NK-92 (cell line): ENCODE results near the gene GGT6.
"Not testable (repeated sequence)": the region's sequence is repeated elsewhere in the genome, so short reads cannot be mapped to it uniquely, and the experiment has no call there.

Experiments used
- DNase-seq: peaks from one replicate; lab custom pipeline; 2025; ENCODE audit not compliant: unreplicated experiment; lab: John Stamatoyannopoulos, UW

Gene GGT6

DNA sequence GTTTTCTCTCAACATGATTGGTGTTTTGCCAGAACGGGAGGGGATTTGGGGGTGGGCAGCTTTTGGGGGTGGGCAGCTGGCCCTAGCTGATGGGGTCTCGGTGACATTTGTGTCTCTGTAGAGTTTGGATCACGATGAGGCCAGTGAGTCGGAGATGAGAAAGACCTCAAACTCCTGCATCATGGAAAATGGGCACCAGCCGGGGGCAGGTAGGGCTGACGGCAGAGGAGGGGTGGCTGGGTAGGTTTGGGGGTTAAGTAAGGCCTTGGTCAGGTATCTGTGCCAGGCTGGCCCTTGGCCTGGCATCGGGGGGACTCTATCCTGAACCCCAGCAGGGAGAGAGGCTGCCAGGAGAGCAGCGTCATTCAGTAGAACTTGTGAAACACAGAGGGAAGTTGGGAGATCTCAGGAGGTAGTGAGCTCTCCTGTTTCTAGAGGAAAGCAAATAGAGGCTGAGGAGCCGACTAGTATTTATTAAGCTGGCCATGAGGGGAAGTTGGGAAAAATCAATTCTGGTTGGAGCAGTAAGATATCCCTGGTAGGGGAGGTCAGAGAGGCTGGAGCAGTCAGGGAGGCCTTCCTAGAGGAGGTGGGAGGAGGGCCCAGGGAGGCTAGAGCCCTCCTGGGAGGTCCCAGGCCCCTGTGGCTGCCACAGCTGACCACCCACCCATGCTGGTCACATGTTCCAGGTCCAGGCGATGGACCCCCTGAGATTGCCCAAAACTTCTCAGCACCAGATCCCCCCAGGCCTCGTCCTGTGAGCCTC, 32.0 kb upstream of the GGT6 start:
- no peak for DNase-seq

DNA sequence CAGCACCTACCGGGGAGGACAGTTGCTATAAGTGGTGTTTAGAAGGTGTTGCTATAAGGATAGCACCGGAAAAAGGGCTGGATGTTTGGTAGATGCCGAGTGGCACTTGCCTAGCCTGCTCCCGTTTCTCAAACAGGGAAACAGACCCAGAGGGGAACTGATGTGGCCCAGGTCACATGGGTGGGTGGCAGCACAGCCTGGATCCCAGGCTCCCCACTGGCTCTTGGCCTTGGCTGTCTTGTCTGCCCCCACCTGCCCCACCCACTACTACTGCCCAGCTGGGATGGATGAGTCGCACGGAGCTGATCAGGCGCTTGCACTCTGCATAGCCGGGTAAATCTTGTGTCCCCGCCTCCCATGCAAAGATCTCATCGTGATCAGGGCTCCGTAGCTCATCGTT, 31.2 kb upstream of the GGT6 start:
- no peak for DNase-seq

DNA sequence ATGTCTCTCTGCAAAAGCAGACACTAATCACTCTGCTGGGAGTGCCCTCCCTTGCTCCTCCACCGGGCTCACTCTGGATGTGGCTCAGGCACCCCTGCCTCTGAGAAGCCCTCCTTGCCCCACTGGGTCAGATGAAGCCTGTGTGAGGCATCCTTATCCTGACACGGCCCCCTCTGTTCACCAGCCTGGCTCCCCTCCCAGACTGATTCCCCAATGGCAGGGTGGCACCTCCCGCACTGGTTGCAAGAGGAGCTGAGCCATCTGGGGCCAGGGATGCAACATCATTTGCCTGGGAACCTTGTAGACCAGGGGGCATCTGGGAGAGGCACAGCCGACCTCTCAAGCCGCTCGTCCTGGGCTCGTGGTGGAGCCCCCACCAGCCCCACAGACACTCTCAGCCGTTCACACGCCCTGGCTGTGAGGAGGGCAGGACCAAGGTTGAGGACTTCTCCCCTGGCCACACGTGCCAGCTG, 30.6 kb upstream of the GGT6 start:
- DNase-seq = no peak

DNA sequence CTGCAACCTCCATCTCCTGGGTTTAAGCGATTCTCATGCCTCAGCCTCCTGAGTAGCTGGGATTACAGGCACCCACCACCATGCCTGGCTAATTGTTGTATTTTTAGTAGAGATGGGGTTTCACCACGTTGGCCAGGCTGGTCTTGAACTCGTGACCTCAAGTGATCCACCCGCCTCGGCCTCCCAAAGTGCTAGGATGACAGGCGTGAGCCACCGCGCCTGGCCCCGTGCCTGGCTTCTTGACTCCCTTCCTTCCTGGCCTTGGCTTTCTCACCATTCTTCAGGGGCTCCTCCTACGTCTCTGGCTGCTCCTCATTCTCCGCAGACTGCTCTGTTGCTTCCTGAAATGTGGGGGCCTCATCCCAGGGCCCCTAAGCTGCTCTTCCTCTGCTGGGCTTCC, 29.7 kb upstream of the GGT6 start:
- DNase-seq = not testable (repeated sequence)

GRCh38 chr17:4588898-4589625, 28.7 kb upstream of the GGT6 start:
- no peak for DNase-seq

GRCh38 chr17:4588391-4588790, 28.0 kb upstream of the GGT6 start:
- DNase-seq = no peak

DNA sequence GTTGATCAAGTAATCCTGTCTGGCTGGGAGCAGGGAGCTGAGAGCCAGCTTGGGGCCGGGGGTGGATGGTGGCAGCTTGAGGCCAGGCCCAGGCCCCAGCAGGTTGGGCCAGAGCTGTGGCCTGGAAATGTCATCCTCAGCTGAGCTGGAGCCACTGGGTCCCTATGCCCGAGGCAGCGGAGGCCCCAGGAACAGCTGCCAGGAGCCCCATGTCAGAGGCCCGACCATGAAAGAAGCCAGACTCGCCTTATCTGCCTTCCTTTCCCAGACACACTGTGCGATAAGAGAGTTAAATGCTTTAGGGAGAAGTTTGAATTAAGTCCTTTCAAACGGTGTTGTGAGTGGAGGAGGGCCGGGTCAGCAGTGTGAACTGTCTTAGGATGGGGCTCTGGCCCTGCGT, 27.4 kb upstream of the GGT6 start:
- no peak for DNase-seq

DNA sequence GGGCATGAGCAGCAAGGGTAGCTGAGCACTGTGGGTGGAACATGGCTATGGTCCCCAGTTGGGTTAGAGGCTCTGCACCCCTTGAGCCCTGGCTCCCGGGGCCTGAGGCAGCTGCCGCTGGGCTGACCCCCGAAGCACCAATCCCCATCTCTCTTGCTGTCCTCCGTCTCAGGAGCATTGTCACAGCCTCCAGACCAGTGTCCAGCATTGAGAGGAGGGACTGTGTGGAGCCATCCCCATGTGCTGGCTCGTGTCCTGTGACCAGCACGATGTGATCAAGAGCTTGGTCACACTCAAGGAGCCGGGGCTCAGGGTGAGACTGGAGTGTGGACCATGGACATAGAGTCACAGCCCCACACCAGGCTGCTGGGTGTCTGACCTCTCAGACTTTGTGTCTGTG, 26.8 kb upstream of the GGT6 start:
- DNase-seq = no peak

DNA sequence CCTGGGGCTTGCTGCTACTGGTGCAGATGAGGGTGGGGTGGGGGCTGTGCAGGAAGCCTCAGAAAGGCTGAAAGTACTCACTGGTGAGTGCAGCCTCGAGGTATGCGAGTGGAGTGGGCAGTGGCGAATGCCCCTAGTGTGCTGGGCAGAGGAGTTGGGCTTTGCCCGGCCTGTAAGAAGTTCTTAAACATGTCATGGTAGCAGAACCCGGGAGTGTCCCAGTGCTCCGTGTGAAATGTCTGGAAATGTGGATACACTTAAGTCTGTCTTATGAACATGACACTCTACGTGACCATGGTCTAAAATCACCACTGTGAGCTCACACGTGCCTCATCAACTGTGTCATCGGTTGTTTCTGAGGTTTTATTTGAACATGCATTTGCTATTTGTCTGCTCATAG, 25.7 kb upstream of the GGT6 start:
- DNase-seq = no peak

DNA sequence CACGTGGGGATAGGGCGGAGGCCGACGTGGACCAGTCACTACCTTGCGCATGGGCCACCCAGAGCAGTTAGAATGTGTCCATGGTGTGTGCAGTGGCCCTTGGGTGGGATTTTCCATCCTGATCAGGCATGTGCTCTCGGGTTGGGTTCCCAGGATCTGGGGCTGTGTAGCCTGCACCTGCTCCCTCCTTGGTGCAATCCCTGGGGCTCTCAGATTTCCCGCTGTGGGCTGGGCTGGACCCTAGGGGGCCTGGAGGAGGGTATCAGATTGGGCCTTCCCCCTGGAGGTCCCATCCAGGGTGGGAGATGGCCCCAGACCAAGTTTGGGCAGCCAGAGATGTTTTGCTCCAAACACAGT, 25.2 kb upstream of the GGT6 start:
- no peak for DNase-seq

GRCh38 chr17:4584917-4585637, 24.7 kb upstream of the GGT6 start:
- no peak for DNase-seq

DNA sequence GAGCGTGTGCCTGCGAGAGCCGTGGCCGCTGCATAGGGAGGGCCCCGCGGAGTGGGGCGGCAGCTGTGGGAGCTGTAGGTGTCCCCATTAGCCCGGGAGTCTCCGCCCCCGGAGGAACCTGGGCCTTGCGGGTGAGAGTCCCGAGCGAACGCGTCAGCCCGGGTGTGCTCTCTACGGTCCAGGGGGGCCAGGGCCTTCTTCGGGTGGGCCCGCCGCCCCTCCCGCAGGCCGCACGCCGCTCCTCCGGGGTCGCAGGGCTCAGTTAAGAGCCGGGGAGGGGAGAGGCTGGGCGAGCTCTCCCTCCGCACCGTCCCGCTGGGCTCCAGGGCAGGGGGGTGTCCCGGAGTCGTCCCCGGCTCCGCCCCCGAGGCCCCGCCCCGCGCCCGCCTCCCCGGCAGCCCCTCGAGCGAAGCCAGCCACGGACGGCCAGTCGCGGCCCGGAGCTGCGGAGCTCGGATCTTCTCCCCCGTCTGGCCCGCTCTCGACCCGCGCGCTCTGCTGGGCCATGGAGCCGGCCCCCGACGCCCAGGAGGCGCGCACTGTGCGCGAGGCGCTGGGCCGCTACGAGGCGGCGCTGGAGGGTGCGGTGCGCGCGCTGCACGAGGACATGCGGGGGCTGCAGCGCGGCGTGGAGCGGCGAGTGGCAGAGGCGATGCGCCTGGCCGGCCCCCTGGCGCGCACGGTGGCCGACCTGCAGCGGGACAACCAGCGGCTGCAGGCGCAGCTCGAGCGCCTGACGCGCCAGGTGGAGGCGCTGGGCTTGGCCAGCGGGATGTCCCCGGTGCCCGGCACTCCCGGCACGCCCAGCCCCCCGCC, 23.9 kb upstream of the GGT6 start, which contains the start of gene SMTNL2:
SMTNL2 (plus strand) TSS at position 429 of the 816 bp plus-strand sequence; CDS start at position 506, 77 bp downstream.
- DNase-seq = no peak

DNA sequence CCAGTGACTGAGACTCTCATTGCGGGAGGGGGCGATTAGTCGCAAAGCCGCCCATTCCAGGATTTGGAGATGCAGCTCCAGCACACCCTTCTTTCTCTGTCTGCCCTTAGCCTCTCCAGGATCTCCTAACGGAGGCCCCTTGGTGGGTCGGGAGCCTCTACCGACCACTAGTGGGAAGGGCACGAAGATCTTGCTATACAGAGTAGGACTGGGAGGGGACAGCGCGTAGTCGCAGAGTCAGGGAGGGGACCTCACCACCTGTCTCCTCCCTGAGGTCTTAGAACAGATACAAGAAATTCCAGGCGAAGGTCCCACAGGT, 23.4 kb upstream of the GGT6 start:
- no peak for DNase-seq

DNA sequence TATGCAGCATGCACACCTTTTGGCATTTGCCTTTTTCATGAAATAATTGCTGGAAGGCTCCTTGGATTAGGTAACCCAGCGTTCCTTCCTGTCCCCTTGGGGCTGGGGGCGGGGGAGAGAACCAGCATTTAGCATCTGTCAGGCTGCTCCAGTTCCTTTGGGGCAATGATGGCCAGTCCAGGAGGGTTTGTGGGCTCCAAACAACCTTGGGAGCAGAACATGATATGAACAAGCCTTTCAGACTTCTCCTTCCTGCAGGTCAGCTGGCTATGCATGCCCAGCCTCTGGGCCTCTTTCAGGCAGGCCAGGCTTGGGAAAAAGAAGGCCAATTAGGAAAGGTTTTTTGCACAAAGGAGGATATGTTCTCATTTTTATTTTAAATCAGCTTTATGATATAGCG, 22.8 kb upstream of the GGT6 start:
- DNase-seq = no peak

DNA sequence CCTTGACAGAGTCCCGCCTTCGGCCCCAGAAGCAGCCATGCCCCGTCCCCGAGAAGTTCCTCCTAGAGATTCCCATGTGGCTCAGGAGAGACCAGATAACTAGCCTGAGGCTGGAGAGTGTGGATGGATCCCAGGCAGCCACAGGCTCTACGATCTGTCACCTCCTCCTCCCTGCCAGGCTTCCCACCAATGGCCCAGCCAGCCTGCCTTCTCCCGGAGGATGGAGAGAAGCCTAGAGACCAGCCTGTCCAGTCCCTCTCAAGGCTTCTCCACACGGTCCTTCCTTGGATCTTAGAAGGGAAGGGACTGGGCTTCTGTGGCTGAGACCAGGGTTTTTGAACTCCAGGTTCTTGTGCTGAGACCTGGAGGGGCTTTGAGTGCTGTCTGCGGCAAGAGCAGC, 22.3 kb upstream of the GGT6 start:
- DNase-seq = no peak

DNA sequence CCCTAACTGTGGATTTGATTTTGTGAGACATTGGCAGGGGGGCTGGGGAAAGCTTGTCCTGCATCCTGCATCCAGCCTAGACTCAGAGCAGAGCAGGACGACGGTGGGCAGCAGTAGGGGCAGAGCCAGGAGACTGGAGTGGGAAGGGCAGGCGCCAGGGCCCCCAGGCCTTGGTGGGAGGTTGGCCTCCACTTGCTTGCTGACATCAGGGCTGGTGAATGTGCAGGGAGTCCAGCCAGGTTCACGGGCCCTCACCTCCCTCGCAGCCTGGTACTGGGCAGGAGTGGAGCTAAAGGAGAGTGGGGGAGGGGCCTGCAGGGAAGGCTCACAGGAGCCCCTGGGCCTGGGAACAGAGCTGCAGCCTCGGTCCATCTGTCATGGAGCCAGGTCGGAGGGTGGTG, 21.7 kb upstream of the GGT6 start:
- no peak for DNase-seq

- no peak for DNase-seq
Observed at GRCh38 chr17:4580291-4580690, 19.9 kb upstream of the GGT6 start.

DNA sequence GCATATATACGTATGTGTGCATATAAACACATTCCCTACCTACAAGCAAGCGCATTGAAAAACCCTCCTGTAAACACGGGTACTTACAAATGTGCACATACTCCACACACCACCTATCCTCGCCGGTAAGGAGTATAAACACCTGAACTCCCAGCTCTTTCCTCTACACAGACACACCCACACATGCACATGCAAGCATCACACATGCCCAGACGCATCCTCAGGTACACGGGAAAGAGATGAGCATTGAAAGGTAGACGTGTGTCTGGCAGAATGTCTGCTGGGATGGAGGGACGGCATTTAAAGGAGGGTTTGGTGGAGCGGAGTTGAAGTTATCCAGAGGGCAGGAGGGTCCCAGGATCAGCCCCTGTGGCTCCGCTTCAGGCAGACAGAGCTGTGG, 19.3 kb upstream of the GGT6 start:
- no peak for DNase-seq

- DNase-seq = not testable (repeated sequence)
Observed at GRCh38 chr17:4578349-4578748, 18.0 kb upstream of the GGT6 start.

DNA sequence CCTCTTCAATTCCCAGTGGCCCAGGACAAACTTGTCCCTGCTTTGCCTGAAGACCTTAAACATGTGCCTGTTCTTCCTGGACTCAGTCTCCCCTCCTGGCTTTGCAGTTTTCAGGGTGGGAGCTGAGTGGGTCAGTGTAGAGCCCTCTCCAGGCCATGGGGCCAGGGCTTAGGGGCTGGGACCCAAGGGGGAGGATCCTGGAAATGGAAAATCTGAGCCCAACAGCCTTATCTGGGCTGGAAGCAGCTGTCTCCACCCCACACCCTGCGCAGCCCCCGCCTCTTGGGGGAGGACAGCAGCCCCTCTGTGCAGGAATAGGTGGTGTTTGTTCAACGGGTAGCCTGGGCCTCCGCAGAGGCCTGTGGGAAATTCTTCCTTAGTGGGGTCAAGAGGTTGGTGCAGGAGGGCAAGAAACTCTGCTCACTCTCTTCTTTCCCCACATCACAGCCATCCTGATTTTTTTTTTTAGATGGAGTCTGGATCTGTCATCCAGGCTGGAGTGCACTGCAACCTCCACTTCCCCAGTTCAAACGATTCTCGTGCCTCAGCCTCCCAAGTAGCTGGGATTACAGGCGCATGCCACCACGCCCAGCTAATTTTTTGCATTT, 17.1 kb upstream of the GGT6 start:
- no peak for DNase-seq
